RWPE2 (cell line): ENCODE measurements around the gene RABEP1.
A peak's percentile ranks its signal among the peaks of the same experiment; 100 is the strongest.

Experiments
- ATAC-seq: fragments of 200-7000 bp; cut with Tn5 transposase; 3 replicates; pipeline ENCODE4 v1.9.1; 2021; ENCODE audit warnings: low read depth
- DNase-seq: peaks from one replicate; pipeline ENCODE4 v3.0.0-alpha.2; 2020; ENCODE audit warnings: low spot score
- H3K27ac ChIP-seq: fragments of 450-650 bp; 2 replicates; pipeline ENCODE4 v1.5.1; 2017; ENCODE audit warnings: mild to moderate bottlenecking; ENCODE audit not compliant: poor library complexity, severe bottlenecking
- H3K27me3 ChIP-seq: fragments of 250-450 bp; sonication (Bioruptor Pico); 2 replicates; pipeline ENCODE4 v1.5.1; 2021; ENCODE audit warnings: mild to moderate bottlenecking, moderate library complexity; ENCODE audit not compliant: insufficient read depth, poor library complexity, severe bottlenecking
- H3K36me3 ChIP-seq: fragments of 250-450 bp; sonication (Bioruptor Pico); 2 replicates; pipeline ENCODE4 v1.5.1; 2020; ENCODE audit warnings: low read depth, mild to moderate bottlenecking, moderate library complexity
- H3K4me1 ChIP-seq: fragments of 250-450 bp; sonication (Bioruptor Pico); 2 replicates; pipeline ENCODE4 v1.5.1; 2021; ENCODE audit warnings: mild to moderate bottlenecking, moderate library complexity; ENCODE audit not compliant: insufficient read depth, poor library complexity, severe bottlenecking
- H3K4me3 ChIP-seq: fragments of 250-450 bp; sonication (Bioruptor Pico); 2 replicates; pipeline ENCODE4 v1.5.1; 2021; ENCODE audit warnings: mild to moderate bottlenecking, moderate library complexity; ENCODE audit not compliant: severe bottlenecking
- H3K9me3 ChIP-seq: fragments of 250-450 bp; sonication (Bioruptor Pico); 2 replicates; pipeline ENCODE4 v1.5.1; 2021; ENCODE audit warnings: mild to moderate bottlenecking, moderate library complexity; ENCODE audit not compliant: severe bottlenecking
- CTCF ChIP-seq: fragments of 450-650 bp; IDR thresholded peaks from one replicate; pipeline ENCODE4 v1.5.1; 2017; ENCODE audit warnings: mild to moderate bottlenecking, moderate library complexity; ENCODE audit not compliant: poor library complexity, severe bottlenecking

RABEP1 gene

GRCh38 chr17:5352681-5353289 lies 70.7 kb downstream of the RABEP1 start:
- Histone ChIP-seq H3K4me1 (peaks cover 12% of the 10 kb centered on the region), H3K27me3 (no peaks in the 10 kb centered on the region), H3K9me3 (no peaks in the 10 kb centered on the region), H3K27ac (no peak overlapping the region), H3K4me3 (no peak overlapping the region), H3K36me3 (peaks cover 58% of the 10 kb centered on the region)
- ATAC-seq (no peak), DNase-seq (no peak)
- TF ChIP-seq CTCF = no peak

GRCh38 chr17:5354310-5354709 lies 72.2 kb downstream of the RABEP1 start:
- no peak for TF ChIP-seq CTCF
- peaks cover 55% of the 10 kb centered on the region for H3K36me3 ChIP-seq

GRCh38 chr17:5354886-5355415 lies 72.9 kb downstream of the RABEP1 start:
- Histone ChIP-seq H3K4me1 (peaks cover 12% of the 10 kb centered on the region), H3K9me3 (no peaks in the 10 kb centered on the region), H3K27me3 (no peaks in the 10 kb centered on the region), H3K27ac (no peak overlapping the region), H3K4me3 (no peak overlapping the region), H3K36me3 (peaks cover 53% of the 10 kb centered on the region)
- TF ChIP-seq CTCF = no peak
- ATAC-seq (no peak), DNase-seq (no peak)

More at GRCh38 chr17:5354310-5354709, 72.2 kb downstream of the RABEP1 start:
- H3K9me3 ChIP-seq = no peaks in the 10 kb centered on the region
- peaks cover 12% of the 10 kb centered on the region for H3K4me1 ChIP-seq
- no peaks in the 10 kb centered on the region for H3K27me3 ChIP-seq
- no peak for DNase-seq
- H3K4me3 ChIP-seq = no peak overlapping the region
- ATAC-seq = no peak
- H3K27ac ChIP-seq = no peak overlapping the region

DNA sequence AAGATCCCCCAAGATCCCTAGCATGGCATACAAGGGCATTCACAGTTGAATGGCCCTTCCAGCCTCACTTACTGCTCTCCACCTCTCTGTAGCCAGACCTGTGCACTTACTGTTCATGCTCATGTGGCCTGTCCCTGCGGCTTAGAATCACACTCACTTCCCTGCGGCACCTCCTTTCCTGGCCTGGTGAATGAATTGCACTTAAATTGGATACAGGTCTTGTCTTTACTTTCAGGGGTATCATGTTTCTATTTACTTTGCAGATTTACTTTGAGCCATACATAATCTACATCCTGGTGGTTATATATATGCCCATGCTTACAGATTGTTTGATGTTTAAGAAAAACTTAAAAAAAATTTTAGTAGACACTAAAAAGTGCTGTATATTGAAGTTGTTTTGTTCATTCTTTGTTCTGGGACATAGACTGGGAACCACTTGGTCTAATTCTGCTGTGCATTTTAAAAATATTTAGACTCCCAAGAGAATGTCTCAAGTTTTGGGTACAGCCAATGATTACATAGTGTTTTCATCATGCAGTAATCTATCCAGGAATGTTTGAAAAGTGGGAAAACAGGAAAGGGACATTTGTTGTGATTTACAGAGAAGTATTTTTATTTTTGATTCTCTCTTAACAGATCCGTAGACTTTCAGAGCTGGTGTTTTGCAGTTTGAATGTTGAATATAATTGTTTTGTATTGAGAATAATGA lies 73.5 kb downstream of the RABEP1 start:
- Histone ChIP-seq H3K27ac (no peak overlapping the region), H3K4me1 (peaks cover 12% of the 10 kb centered on the region), H3K27me3 (no peaks in the 10 kb centered on the region), H3K4me3 (no peak overlapping the region), H3K9me3 (no peaks in the 10 kb centered on the region), H3K36me3 (peaks cover 56% of the 10 kb centered on the region)
- ATAC-seq = peak; percentile 40; the same call in 2 of the 3 replicates
- no peak for TF ChIP-seq CTCF
- DNase-seq = no peak

DNA sequence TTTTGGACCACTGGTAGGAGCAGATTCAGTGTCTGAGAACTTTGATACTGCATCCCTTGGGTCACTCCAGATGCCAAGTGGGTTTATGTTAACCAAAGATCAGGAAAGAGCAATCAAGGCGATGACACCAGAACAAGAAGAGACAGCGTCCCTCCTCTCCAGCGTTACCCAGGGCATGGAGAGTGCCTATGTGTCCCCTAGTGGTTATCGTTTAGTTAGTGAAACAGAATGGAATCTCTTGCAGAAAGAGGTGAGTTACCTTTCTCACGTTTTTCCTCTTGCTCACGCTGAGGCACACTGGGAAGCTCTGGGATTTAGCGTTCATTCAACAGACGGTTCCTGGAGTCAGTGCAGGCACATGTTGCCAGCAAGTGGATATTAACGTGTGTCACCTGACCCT lies 79.3 kb downstream of the RABEP1 start:
- Histone ChIP-seq H3K4me1 (peaks cover 25% of the 10 kb centered on the region), H3K36me3 (peaks cover 53% of the 10 kb centered on the region), H3K27ac (no peak overlapping the region), H3K9me3 (no peaks in the 10 kb centered on the region), H3K27me3 (no peaks in the 10 kb centered on the region), H3K4me3 (no peak overlapping the region)
- DNase-seq (no peak), ATAC-seq (no peak)
- no peak for TF ChIP-seq CTCF
